OCI-LY3 (cell line): ENCODE data around the gene BMP10.

ENCODE experiments used
- H2AFZ ChIP-seq: fragments of 200-600, 300-600 bp; shearing (Covaris generic); 2 replicates; pipeline ENCODE4 v1.6.0; 2014; ENCODE audit warnings: antibody characterized with exemption, low read depth, low read length
- H3K27ac ChIP-seq: fragments of 200-600, 300-600 bp; sonication (generic); 2 replicates; pipeline ENCODE4 v1.5.1; 2014; ENCODE audit warnings: mild to moderate bottlenecking, low read length, moderate library complexity, mixed read lengths
- H3K27me3 ChIP-seq: fragments of 200-600, 300-600 bp; sonication (generic); 2 replicates; pipeline ENCODE4 v1.6.1; 2014; ENCODE audit warnings: low read depth, low read length, mixed read lengths
- H3K36me3 ChIP-seq: fragments of 200-600, 300-600 bp; sonication (generic); replicated peaks from 2 replicates; pipeline ENCODE3; 2014; ENCODE audit warnings: low read depth, low read length, mixed read lengths
- H3K4me1 ChIP-seq: fragments of 300-600, 200-600 bp; sonication (generic); 2 replicates; pipeline ENCODE4 v1.6.1; 2014; ENCODE audit warnings: low read length, mixed read lengths
- H3K4me2 ChIP-seq: fragments of 200-600, 300-600 bp; sonication (generic); 2 replicates; pipeline ENCODE4 v1.6.1; 2014; ENCODE audit warnings: low read length, mixed read lengths
- H3K4me3 ChIP-seq: fragments of 300-600, 200-600 bp; sonication (generic); 2 replicates; pipeline ENCODE4 v1.5.1; 2014; ENCODE audit warnings: antibody characterized with exemption, mild to moderate bottlenecking, low read length, moderate library complexity
- H3K79me2 ChIP-seq: fragments of 300-600, 200-600 bp; shearing (Covaris generic); 2 replicates; pipeline ENCODE4 v1.6.1; 2014; ENCODE audit warnings: mild to moderate bottlenecking, low read length, mixed read lengths
- H3K9ac ChIP-seq: fragments of 300-600, 200-600 bp; shearing (Covaris generic); 2 replicates; pipeline ENCODE4 v1.6.0; 2014; ENCODE audit warnings: mild to moderate bottlenecking, low read length, moderate library complexity
- H3K9me3 ChIP-seq: fragments of 200-600, 300-600 bp; shearing (Covaris generic); 2 replicates; pipeline ENCODE4 v1.6.1; 2014; ENCODE audit warnings: low read length, mixed read lengths; ENCODE audit not compliant: insufficient read depth
- H4K20me1 ChIP-seq: fragments of 200-600, 300-600 bp; sonication (generic); 2 replicates; pipeline ENCODE4 v1.6.1; 2016; ENCODE audit warnings: low read length, mixed read lengths; ENCODE audit not compliant: insufficient read depth
- EZH2phosphoT487 ChIP-seq: fragments of 200-600 bp; shearing (Covaris generic); IDR thresholded peaks from 2 replicates; pipeline ENCODE4 v1.6.1; 2018; ENCODE audit warnings: antibody characterized with exemption, mixed run types, low read depth
- TF ChIP-seq, protein P1 (sequence below): fragments of 200-600, 300-600 bp; sonication (generic); IDR thresholded peaks from 2 replicates; pipeline ENCODE4 v1.5.1; 2014; ENCODE audit warnings: antibody characterized with exemption, low read length, low read depth

The BMP10 gene

DNA sequence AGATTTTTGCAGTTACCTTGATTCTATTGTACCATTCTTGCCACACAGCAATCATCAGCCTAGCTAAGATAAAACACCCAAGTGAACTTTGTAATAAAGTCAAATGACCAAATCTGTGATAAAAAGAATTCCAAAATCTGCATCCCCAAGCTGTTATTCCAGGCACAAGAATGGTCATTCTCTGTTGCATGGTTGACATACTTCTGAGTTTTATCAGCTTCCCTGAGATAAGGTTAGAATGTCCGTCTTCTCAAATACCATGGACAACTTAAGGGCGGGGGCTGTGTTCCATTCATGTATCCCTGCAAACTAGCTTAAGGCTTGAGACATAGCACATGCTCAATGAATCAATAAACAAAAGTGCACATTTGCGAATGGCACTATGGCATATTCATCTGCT is 8.1 kb upstream of the BMP10 start:
- H3K36me3 ChIP-seq = no peaks in the 10 kb centered on the region
- peaks cover 2% of the 10 kb centered on the region; the same call in 1 of the 2 replicates for H3K4me1 ChIP-seq
- H3K4me3 ChIP-seq = no peak overlapping the region
- no peak overlapping the region for H3K27ac ChIP-seq
- H4K20me1 ChIP-seq = no peaks in the 10 kb centered on the region
- no peak overlapping the region for H3K9ac ChIP-seq
- H3K79me2 ChIP-seq = no peaks in the 10 kb centered on the region
- TF ChIP-seq EZH2phosphoT487 = no peak
- TF ChIP-seq, protein P1, sequence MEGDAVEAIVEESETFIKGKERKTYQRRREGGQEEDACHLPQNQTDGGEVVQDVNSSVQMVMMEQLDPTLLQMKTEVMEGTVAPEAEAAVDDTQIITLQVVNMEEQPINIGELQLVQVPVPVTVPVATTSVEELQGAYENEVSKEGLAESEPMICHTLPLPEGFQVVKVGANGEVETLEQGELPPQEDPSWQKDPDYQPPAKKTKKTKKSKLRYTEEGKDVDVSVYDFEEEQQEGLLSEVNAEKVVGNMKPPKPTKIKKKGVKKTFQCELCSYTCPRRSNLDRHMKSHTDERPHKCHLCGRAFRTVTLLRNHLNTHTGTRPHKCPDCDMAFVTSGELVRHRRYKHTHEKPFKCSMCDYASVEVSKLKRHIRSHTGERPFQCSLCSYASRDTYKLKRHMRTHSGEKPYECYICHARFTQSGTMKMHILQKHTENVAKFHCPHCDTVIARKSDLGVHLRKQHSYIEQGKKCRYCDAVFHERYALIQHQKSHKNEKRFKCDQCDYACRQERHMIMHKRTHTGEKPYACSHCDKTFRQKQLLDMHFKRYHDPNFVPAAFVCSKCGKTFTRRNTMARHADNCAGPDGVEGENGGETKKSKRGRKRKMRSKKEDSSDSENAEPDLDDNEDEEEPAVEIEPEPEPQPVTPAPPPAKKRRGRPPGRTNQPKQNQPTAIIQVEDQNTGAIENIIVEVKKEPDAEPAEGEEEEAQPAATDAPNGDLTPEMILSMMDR = no peak
- H3K9me3 ChIP-seq = no peaks in the 10 kb centered on the region
- H3K4me2 ChIP-seq = no peak overlapping the region
- no peaks in the 10 kb centered on the region for H3K27me3 ChIP-seq
- no peak overlapping the region for H2AFZ ChIP-seq

DNA sequence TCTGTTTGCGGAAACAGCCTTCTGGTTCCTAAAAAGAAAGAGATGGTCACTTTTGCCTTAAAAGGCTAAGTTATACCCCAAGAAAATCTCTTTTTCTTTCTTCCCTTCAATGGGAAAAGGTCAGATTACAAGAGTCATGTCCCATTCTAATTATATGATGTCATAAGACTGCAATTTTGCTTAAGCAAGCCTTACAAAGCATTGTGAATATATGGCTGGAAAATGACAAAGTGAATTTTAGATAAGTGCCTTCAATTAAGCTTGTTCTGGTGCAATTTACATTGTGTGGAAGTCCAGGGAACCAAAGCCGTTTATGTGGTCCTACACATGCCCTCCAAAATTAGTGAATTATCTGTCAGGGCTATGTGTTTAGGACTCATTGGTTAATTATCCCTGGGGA is 7.6 kb upstream of the BMP10 start:
- Histone ChIP-seq H3K36me3 (no peaks in the 10 kb centered on the region), H3K27ac (no peak overlapping the region), H3K79me2 (no peaks in the 10 kb centered on the region), H4K20me1 (no peaks in the 10 kb centered on the region), H3K9ac (no peak overlapping the region), H3K4me2 (no peak overlapping the region), H2AFZ (no peak overlapping the region), H3K27me3 (no peaks in the 10 kb centered on the region), H3K9me3 (no peaks in the 10 kb centered on the region), H3K4me3 (no peak overlapping the region), H3K4me1 (no peaks in the 10 kb centered on the region)
- TF ChIP-seq, protein P1 = no peak

DNA sequence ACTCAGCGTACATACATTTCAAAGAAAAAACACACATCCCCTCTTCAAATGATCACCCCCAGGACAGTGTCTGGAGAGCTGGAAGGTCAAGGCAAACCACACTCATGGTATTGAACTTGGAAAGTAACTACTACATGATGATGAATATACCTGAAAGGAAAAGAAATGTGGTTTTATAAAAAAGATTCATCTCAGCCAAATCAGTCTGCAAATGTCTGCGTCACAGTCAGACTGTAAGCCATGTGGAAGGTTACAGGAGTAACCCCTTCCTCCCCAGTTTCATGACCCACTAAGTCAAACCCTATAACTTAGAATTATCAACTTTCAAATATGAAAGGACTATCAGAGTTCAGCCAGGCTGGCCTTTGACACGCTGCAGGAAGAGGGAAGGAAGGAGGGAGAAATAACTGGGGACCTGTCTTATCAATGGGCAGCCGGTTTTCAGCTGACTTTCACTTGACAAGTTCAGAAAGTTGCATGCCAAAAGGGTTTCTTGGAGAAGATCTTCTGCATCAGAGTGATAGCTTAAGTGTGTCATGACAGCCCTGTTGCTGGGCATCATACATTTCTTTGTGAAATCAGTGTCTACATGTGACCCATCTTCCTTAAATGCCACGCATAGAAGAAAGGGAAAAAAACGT is 7.0 kb upstream of the BMP10 start:
- no peak overlapping the region for H3K27ac ChIP-seq
- H3K4me2 ChIP-seq = no peak overlapping the region
- no peaks in the 10 kb centered on the region for H3K79me2 ChIP-seq
- no peaks in the 10 kb centered on the region for H3K4me1 ChIP-seq
- TF ChIP-seq, protein P1 = no peak
- TF ChIP-seq EZH2phosphoT487 = no peak
- H3K36me3 ChIP-seq = no peaks in the 10 kb centered on the region
- no peaks in the 10 kb centered on the region for H4K20me1 ChIP-seq
- no peaks in the 10 kb centered on the region for H3K9me3 ChIP-seq
- H3K27me3 ChIP-seq = no peaks in the 10 kb centered on the region
- H2AFZ ChIP-seq = no peak overlapping the region
- H3K9ac ChIP-seq = no peak overlapping the region
- no peak overlapping the region for H3K4me3 ChIP-seq

DNA sequence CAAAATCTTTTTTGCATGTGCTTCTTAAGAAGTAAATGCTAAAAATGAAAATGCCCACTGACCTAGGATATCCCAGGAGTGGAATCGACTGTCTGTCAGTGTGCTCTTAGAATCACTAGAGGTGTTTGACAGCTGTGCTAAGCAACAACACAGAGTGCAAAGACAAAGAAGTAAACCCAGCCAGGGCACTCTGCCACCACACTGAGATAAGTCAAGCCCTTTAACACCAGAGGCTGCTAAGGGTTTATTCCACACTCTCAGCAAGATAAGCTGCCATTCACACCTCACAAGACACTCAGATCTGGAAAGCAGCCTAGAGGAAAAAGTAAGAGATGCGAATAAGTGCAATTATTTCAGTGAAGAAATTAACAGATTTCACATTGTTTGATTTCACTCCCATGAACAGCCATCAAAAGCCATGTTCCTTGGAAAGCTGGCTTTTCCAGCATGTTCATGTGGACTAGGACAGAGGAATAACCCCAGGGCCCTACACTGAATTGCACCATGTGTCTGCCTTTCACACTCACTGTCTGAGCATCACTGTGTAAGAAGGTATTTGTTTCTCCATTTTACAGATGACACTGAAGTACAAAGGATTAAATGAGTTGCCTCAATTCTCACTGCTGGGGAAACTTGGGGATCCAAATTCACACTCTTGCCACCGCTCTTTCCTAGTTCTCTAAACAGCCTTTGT is 6.0 kb upstream of the BMP10 start:
- Histone ChIP-seq H4K20me1 (no peaks in the 10 kb centered on the region), H3K4me3 (no peak overlapping the region), H3K4me1 (no peaks in the 10 kb centered on the region), H3K9me3 (no peaks in the 10 kb centered on the region), H3K79me2 (no peaks in the 10 kb centered on the region), H3K36me3 (no peaks in the 10 kb centered on the region), H2AFZ (no peak overlapping the region), H3K27ac (no peak overlapping the region), H3K27me3 (no peaks in the 10 kb centered on the region), H3K9ac (no peak overlapping the region), H3K4me2 (no peak overlapping the region)
- TF ChIP-seq, protein P1 = no peak
- no peak for TF ChIP-seq EZH2phosphoT487
